Measurements from ENCODE around the gene FDXR.

FDXR gene

GRCh38 chr17:74868908-74869255 lies 3.9 kb downstream of the FDXR start:
- no peak for DNase-seq (ENCODE audit: low read depth)
- TF ChIP-seq CTCF (conservative IDR thresholded peaks at IDR 0.05; ENCODE audit: low read length), result no peak
- no peak overlapping the region for H3K4me3 ChIP-seq (ENCODE audit: low read length)

- TF ChIP-seq CTCF (conservative IDR thresholded peaks at IDR 0.05; ENCODE audit: low read length), result no peak
- no peak overlapping the region for H3K4me3 ChIP-seq (ENCODE audit: low read length)
- DNase-seq (ENCODE audit: low read depth), result no peak
These were observed 4.4 kb downstream of the FDXR start for GRCh38 chr17:74868251-74868907.

- no peak for TF ChIP-seq CTCF (conservative IDR thresholded peaks at IDR 0.05; ENCODE audit: low read length)
These were observed 6.5 kb downstream of the FDXR start for GRCh38 chr17:74866198-74866835.

GRCh38 chr17:74865504-74866197 lies 7.1 kb downstream of the FDXR start:
- TF ChIP-seq CTCF (conservative IDR thresholded peaks at IDR 0.05; ENCODE audit: low read length), result no peak
- DNase-seq (ENCODE audit: low read depth), result no peak
- no peak overlapping the region for H3K4me3 ChIP-seq (ENCODE audit: low read length)

More at GRCh38 chr17:74866198-74866835, 6.5 kb downstream of the FDXR start:
- no peak overlapping the region for H3K4me3 ChIP-seq (ENCODE audit: low read length)
- no peak for DNase-seq (ENCODE audit: low read depth)

GRCh38 chr17:74864866-74865395 lies 7.9 kb downstream of the FDXR start:
- H3K4me3 ChIP-seq (ENCODE audit: low read length), result no peak overlapping the region
- peak; percentile 54 for DNase-seq (ENCODE audit: low read depth)
- peak; percentile 89 for TF ChIP-seq CTCF (conservative IDR thresholded peaks at IDR 0.05; ENCODE audit: low read length)

GRCh38 chr17:74864297-74864865 lies 8.4 kb downstream of the FDXR start:
- no peak for DNase-seq (ENCODE audit: low read depth)
- H3K4me3 ChIP-seq (ENCODE audit: low read length), result no peak overlapping the region
- no peak for TF ChIP-seq CTCF (conservative IDR thresholded peaks at IDR 0.05; ENCODE audit: low read length)

Data from AG10803 (cell line).